ENCODE measurements around the gene PA2G4. TPM values are rescaled to one million over a fixed set of nuclear protein-coding genes. Genes with fewer than 3 reads are reported as not detected.

PA2G4 gene
- total and polyA plus RNA-seq, 5 experiments from 2014 or later: 132 to 241 (median 219) TPM

DNA sequence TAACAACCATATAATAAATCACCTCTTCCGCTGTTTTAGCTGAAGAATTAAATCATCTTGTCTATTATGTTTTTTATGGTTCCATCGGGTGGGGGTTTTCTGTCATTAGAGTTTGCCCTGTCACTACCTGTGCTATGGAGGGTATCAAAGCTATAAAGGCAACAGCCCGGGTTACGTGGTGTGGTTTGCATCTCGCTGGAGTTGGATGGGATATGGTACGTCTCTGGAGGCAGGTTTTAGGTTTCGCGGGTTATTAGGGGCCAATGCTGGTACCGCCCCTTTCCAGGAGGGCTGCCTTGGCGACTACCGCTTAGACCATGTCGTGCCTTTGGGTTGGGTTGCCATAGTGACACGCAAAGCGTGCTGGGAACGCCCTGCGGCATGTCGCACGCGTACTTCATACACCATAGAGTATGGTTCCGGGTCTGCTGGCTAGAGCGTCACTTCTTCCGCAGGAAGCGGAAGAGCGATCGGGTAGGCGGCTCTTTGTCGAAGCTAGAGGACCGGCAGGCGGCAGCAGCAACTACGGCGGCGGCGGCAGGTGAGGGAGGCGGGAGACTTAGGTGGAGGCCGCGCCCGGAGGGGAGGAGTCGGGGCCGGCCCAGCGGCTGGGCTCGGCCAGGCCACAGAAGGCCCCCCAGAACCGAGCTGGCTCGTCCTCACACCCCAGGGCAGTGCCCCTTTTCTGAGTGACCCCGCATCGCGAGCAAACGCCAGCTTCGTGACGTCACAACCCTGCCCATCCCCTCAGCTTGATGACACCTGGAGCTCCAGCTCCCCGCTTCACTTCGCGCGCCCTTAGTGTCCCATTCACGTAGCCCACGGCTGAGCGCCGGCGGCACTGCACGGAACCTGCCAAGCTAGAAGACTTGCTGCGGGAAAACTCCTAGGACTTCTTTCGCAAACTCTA is 13.7 kb downstream of the PA2G4 start, which contains the start of gene ZC3H10:
TSS of gene ZC3H10 (plus strand) at position 489 of the 910 bp plus-strand sequence. CDS start 2,297 bp downstream, outside the sequence.
- no peaks in the 10 kb centered on the region for H3K27me3 Mint-ChIP-seq
- H3K9me3 Mint-ChIP-seq: no peaks in the 10 kb centered on the region
- H3K4me3 Mint-ChIP-seq: peak within 1 kb of the TSS; percentile 95 to 99 (median 98)
- POLR2A ChIA-PET: interaction anchor here (0.6 to 17.5 kb wide), 52 partner anchors 11 to 962 kb away, joined by 3 to 284 read pairs (median 5); partner anchors contain the start of genes ANKRD52, CNPY2, COQ10A and DGKA
- H3K36me3 Mint-ChIP-seq: peaks cover 11 to 40% (median 14%) of the 10 kb centered on the region in 3 donors
- peak within 1 kb of the TSS; percentile 92 to 100 (median 98) for H3K27ac Mint-ChIP-seq
- peak; percentile 85 to 99 (median 97) for DNase-seq
- ATAC-seq: peak; percentile 74 to 82
- peaks cover 27 to 46% (median 38%) of the 10 kb centered on the region in 4 donors for H3K4me1 Mint-ChIP-seq

DNA sequence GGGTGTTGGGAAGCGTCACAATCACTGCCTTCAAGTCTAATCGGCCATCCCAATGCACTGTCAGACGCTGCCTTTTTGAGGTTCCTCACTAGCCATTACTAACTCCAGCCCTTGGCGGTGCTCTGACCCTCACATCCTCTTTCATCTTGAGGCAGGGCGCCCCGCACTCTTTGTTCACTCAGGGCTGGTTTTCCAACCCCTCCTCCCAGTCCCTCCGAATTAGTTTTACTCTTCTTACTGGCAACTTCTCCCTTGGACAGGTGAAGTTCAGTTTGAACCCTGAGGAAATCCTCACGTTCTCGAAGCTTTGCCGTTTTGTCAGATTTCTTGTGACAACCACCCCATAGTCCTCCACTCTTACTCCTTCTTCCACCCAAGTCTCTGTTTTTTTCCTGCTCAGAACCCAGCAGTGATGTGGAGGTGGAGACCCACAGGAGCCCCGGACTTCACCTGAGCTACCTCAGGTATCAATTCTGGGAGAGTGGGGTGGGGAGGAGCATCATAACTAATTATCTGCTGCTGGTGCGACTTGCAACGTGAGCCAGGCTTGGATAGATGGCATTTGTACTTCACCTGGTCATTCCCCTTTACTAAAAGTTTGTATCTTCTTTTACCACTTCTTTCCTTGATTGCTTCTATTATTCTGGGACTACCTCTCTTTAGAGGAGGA is 14.5 kb downstream of the PA2G4 start:
- Mint-ChIP-seq H3K27me3 (no peaks in the 10 kb centered on the region), H3K9me3 (no peaks in the 10 kb centered on the region), H3K4me1 (peaks cover 27 to 46% (median 39%) of the 10 kb centered on the region in 4 donors), H3K36me3 (peaks cover 11 to 32% (median 14%) of the 10 kb centered on the region in 3 donors), H3K4me3 (peak overlapping the region; percentile 95 to 99 (median 98)), H3K27ac (peak overlapping the region; percentile 91 to 100 (median 98))
- ATAC-seq (no peak), DNase-seq (no peak)
- POLR2A ChIA-PET: interaction anchor here (0.6 to 17.5 kb wide), 39 partner anchors 10 to 606 kb away, joined by 3 to 284 read pairs (median 5); partner anchors contain the start of genes ANKRD52, CNPY2, COQ10A and DGKA

DNA sequence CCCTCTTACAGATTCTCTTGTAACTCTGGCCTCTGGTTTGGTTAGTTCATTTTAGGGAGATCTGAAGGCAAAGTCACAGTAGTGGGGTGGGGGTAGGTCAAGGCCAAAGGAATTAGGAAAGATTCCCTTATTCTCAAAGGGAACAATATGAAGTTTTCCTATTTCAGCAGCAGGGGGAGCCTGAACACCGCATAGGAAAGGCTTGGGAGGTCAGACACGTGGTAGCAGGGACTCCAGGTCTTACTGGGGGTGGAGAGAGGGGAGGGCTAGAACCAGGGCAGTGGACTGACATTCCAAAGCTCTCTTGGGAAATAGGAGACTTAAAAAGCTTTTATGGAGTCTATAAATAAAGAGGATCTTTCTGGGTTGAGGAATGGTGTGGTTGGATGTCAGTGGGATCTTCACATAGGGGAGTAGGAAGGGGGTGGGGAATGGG is 15.0 kb downstream of the PA2G4 start:
- Mint-ChIP-seq H3K4me3 (peak overlapping the region; percentile 95 to 99 (median 98)), H3K4me1 (peaks cover 27 to 47% (median 41%) of the 10 kb centered on the region in 4 donors), H3K36me3 (peaks cover 11 to 29% (median 14%) of the 10 kb centered on the region in 3 donors), H3K27ac (peak overlapping the region; percentile 91 to 100 (median 98)), H3K27me3 (no peaks in the 10 kb centered on the region), H3K9me3 (no peaks in the 10 kb centered on the region)
- ATAC-seq (no peak), DNase-seq (peak in 9 of 10 donors; percentile 40 to 83 (median 55))
- POLR2A ChIA-PET: interaction anchor here (0.6 to 17.5 kb wide), 16 partner anchors 9 to 381 kb away, joined by 3 to 284 read pairs (median 12); partner anchors contain the start of genes ANKRD52, ESYT1, MYL6 and MYL6B

DNA sequence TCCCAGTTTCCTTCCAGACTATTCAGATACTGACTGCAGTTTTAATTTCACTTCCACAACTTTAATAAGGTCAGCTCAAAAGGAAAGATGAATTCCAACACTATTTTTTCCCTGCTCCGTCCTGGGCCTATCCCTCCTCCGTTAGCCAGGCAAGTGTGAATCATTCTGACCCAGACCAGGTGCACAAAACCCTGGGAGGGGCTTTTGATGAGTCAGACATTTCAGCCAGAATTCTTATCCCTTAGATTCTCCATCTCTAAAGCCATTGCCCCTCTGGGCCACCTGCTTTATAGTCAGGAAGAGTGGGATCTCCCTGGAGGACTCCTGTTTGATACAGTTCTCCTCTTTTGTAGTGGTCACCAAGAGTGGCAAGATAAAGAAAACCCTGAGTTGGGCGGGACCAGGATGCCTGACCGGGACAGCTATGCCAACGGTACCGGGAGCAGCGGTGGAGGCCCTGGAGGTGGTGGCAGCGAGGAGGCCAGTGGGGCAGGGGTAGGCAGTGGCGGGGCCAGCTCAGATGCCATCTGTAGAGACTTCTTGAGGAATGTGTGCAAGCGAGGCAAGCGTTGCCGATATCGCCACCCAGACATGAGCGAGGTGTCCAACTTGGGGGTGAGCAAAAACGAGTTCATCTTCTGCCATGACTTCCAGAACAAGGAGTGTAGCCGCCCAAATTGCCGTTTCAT is 15.9 kb downstream of the PA2G4 start:
- no peak for ATAC-seq
- H3K27me3 Mint-ChIP-seq: no peaks in the 10 kb centered on the region
- H3K36me3 Mint-ChIP-seq: peaks cover 11 to 29% (median 14%) of the 10 kb centered on the region in 3 donors
- peak overlapping the region in 8 of 10 donors; percentile 20 to 99 (median 66) for H3K27ac Mint-ChIP-seq
- H3K4me3 Mint-ChIP-seq: peak overlapping the region in 1 of 10 donors; percentile 7
- H3K4me1 Mint-ChIP-seq: peaks cover 27 to 53% (median 40%) of the 10 kb centered on the region in 4 donors
- H3K9me3 Mint-ChIP-seq: no peaks in the 10 kb centered on the region
- POLR2A ChIA-PET: interaction anchor here (0.7 to 17.5 kb wide), 10 partner anchors 8 to 159 kb away, joined by 3 to 284 read pairs (median 30); partner anchors contain the start of genes ANKRD52, ESYT1, PA2G4 and RNF41
- no peak for DNase-seq

DNA sequence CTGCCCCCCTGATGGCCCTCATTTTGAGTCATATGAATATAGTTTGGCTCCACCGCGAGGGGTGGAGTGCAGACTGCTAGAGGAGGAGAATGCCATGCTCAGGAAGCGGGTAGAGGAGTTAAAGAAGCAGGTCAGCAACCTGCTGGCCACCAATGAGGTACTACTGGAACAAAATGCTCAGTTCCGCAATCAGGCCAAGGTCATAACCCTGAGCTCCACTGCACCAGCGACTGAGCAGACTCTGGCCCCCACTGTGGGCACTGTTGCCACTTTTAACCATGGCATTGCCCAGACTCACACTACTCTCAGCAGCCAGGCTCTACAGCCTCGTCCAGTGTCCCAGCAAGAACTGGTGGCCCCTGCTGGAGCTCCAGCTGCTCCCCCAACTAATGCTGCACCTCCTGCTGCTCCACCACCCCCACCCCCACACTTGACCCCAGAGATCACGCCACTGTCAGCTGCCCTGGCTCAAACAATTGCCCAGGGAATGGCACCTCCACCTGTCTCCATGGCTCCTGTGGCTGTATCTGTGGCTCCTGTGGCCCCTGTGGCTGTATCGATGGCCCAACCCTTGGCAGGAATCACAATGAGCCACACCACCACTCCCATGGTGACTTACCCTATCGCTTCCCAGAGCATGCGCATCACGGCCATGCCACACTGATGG is 17.0 kb downstream of the PA2G4 start:
- Mint-ChIP-seq H3K4me3 (no peak overlapping the region), H3K27me3 (no peaks in the 10 kb centered on the region), H3K4me1 (peaks cover 31 to 61% (median 45%) of the 10 kb centered on the region in 4 donors), H3K36me3 (peaks cover 11 to 29% (median 14%) of the 10 kb centered on the region in 3 donors), H3K9me3 (no peaks in the 10 kb centered on the region), H3K27ac (peak overlapping the region in 2 of 10 donors; percentile 9 to 60)
- DNase-seq (no peak), ATAC-seq (no peak)
- POLR2A ChIA-PET: interaction anchor here (0.7 to 17.5 kb wide), 3 partner anchors 39 to 101 kb away, joined by 3 to 284 read pairs (median 163); partner anchors contain the start of genes MYL6 and SMARCC2

DNA sequence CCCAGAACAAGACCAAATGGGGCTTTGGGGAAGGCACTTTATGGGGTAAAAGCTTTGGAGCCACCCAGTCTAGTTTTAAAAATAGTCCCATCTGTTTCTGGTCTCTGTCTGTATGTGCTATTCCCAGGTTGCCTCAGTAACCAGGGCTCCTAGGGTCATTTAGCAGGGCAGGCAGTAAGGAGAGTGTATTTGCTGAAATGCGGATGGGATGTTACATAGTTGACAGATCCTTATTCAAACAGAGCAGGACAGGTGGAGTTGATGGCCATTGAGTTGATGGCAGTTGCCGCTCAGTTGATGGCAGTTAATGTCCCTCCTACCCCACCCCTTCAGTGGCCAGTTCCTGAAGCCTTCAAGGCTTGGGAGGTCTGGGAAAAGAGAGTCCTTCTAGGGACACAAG is 18.3 kb downstream of the PA2G4 start:
- POLR2A ChIA-PET: interaction anchor here (0.6 to 17.5 kb wide), 8 partner anchors 26 to 506 kb away, joined by 3 to 284 read pairs (median 4); partner anchors contain the start of genes MYL6 and SMARCC2
- no peak overlapping the region for H3K4me3 Mint-ChIP-seq
- H3K27me3 Mint-ChIP-seq: no peaks in the 10 kb centered on the region
- DNase-seq: no peak
- peaks cover 32 to 63% (median 46%) of the 10 kb centered on the region in 4 donors for H3K4me1 Mint-ChIP-seq
- H3K36me3 Mint-ChIP-seq: peaks cover 3 to 16% (median 3%) of the 10 kb centered on the region in 3 donors
- peak overlapping the region in 6 of 10 donors; percentile 40 to 85 (median 68) for H3K27ac Mint-ChIP-seq
- H3K9me3 Mint-ChIP-seq: no peaks in the 10 kb centered on the region
- no peak for ATAC-seq

DNA sequence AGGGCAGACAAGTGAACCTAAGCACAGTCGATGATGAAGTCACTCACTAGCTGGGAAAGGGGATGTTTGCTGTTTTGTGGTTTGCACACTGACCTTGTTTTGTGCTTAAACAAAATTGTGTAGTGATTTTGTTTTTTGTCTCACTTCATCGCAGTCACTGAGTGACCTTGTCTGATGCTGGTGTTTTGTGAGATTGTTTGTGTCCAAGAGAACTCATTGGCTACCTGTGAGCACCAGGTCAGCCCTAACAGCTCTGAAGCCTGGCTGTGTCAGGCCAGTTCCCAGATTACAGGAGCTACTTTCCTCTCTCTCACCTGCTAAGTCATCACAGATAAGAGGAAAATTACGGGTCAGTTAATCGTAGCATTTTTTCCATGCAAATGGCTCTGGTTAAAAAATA is 19.8 kb downstream of the PA2G4 start:
- Mint-ChIP-seq H3K36me3 (peaks cover 0 to 12% (median 0%) of the 10 kb centered on the region in 3 donors), H3K4me3 (no peak overlapping the region), H3K9me3 (no peaks in the 10 kb centered on the region), H3K4me1 (peaks cover 22 to 54% (median 37%) of the 10 kb centered on the region in 4 donors), H3K27ac (peak overlapping the region in 7 of 10 donors; percentile 9 to 75 (median 41)), H3K27me3 (no peaks in the 10 kb centered on the region)
- ATAC-seq: no peak
- POLR2A ChIA-PET: interaction anchor here (0.6 to 17.5 kb wide), 9 partner anchors 7 to 130 kb away, joined by 3 to 284 read pairs (median 11); partner anchors contain the start of genes MYL6, PA2G4, RNF41 and RPL41
- no peak for DNase-seq

DNA sequence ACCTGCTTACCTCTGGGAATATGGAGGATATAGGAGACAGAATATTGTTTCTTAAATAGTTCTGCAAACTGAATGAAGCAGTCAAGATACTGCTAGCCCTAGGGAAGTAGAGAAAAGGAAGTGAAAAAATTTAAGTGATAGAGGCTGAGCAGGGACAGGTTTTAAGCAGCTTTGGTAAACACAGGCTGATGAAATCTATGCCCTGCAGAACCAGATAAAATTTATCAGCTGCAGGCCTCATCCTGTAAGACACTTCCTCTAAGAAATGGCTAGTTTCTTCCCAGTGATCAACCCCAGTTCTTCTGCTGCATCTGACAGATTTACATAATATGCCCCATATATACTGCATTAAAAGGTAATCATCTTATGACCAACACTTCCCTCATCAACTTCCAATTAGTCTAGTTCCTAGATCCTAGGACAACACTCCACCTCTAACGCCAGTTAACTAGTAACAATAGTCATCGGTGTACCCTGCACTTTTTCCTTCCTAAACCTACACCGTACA is 22.4 kb downstream of the PA2G4 start:
- Mint-ChIP-seq H3K4me3 (peak overlapping the region in 9 of 10 donors; percentile 8 to 99 (median 44)), H3K4me1 (peaks cover 32 to 69% (median 50%) of the 10 kb centered on the region in 4 donors), H3K36me3 (peaks cover 0 to 25% (median 20%) of the 10 kb centered on the region in 3 donors), H3K9me3 (peaks cover 0 to 2% (median 0%) of the 10 kb centered on the region in 9 donors), H3K27me3 (no peaks in the 10 kb centered on the region), H3K27ac (peak overlapping the region; percentile 43 to 99 (median 95))
- no peak for ATAC-seq
- DNase-seq: no peak
- POLR2A ChIA-PET: interaction anchor here (1.2 to 17.5 kb wide), 14 partner anchors 9 to 337 kb away, joined by 3 to 284 read pairs (median 10); partner anchors contain the start of genes CNPY2, MYL6, MYL6B and PA2G4

DNA sequence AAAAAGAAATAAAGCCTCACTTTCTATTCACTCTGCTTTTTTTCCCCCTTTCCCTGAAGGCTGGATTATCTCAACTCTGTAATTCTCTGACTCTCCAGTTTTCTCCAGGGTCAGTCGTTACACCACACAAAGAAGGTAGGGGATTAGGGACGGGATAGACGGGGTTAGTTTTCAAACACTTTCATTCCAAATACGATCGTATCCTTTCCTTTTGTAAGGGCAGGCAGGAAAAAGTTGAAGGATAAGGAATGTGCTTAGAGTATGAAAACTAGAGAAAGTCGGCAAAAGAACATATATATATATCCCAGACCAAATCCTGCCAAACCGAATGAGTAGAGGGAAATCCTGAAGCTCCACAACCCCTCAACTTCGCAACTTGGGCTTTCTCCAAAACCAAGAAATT is 23.1 kb downstream of the PA2G4 start:
- Mint-ChIP-seq H3K27ac (peak overlapping the region; percentile 90 to 99 (median 95)), H3K36me3 (peaks cover 0 to 30% (median 27%) of the 10 kb centered on the region in 3 donors), H3K4me3 (peak overlapping the region; percentile 97 to 100 (median 99)), H3K4me1 (peaks cover 32 to 76% (median 56%) of the 10 kb centered on the region in 4 donors), H3K27me3 (no peaks in the 10 kb centered on the region), H3K9me3 (peaks cover 0 to 2% (median 0%) of the 10 kb centered on the region in 9 donors)
- DNase-seq: no peak
- no peak for ATAC-seq
- POLR2A ChIA-PET: interaction anchor here (0.9 to 17.5 kb wide), 21 partner anchors 10 to 344 kb away, joined by 3 to 284 read pairs (median 5); partner anchors contain the start of genes ANKRD52, CNPY2, MYL6 and PA2G4

DNA sequence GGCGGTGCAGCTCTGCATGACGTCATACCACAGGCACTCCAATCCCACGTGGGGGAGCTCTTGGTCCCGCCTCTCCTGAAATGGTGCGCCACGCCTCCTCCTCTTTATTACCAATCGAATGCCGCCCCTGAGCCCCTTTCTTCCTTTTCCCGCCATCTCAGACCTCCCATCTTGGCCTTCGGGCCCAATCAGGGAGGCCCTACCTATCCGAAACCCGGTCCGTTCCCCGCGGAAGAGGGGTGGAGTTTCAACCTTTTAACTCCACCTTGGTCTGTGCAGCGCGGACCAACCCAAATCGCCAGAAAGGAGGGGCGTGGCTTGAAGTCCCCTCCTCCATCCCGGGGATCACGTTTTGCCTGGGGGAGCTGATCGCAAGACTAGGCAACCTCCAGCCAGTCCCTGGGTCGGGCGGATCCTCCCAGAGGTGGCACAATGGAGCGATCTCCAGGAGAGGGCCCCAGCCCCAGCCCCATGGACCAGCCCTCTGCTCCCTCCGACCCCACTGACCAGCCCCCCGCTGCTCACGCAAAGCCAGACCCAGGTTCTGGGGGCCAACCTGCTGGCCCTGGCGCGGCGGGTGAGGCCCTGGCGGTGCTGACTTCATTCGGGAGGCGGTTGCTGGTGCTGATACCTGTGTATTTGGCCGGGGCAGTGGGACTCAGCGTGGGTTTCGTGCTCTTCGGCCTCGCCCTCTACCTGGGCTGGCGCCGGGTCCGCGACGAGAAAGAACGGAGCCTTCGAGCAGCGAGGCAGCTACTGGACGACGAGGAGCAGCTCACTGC is 23.7 kb downstream of the PA2G4 start, which contains the start of gene ESYT1:
TSS of gene ESYT1 (plus strand) at position 380 of the 782 bp plus-strand sequence. CDS start at position 433, 53 bp downstream.
- POLR2A ChIA-PET: interaction anchor here (0.9 to 17.5 kb wide), 23 partner anchors 11 to 344 kb away, joined by 3 to 284 read pairs (median 5); partner anchors contain the start of genes ANKRD52, CNPY2, MYL6 and PA2G4
- Mint-ChIP-seq H3K4me3 (peak within 1 kb of the TSS; percentile 97 to 100 (median 99)), H3K27me3 (no peaks in the 10 kb centered on the region), H3K4me1 (peaks cover 32 to 78% (median 60%) of the 10 kb centered on the region in 4 donors), H3K27ac (peak within 1 kb of the TSS; percentile 90 to 99 (median 96)), H3K36me3 (peaks cover 0 to 35% (median 29%) of the 10 kb centered on the region in 3 donors), H3K9me3 (peaks cover 0 to 2% (median 0%) of the 10 kb centered on the region in 9 donors)
- DNase-seq (peak; percentile 86 to 100 (median 98)), ATAC-seq (peak; percentile 83 to 90)
